Activated CD4-positive, alpha-beta memory T cell treated with anti-CD3 and anti-CD28 coated beads, Interleukin-2, amount 10 ng/mL, durations not matched to agents 7 days and 5 days (primary cell): Measurements from ENCODE around the gene OSBPL3. TPM values are rescaled to one million over a fixed set of nuclear protein-coding genes. Genes with fewer than 3 reads are reported as not detected.

ENCODE experiments used
- CTCF ChIA-PET: fragments of 350-600 bp; sonication (Branson Sonifier 250); formaldehyde crosslinking; loops from one replicate; lab custom pipeline; 2021; ENCODE audit warnings: antibody characterized with exemption, inconsistent platforms; lab: Charles Lee
- POLR2A ChIA-PET: fragments of 350-600 bp; sonication (Branson Sonifier 250); formaldehyde crosslinking; loops from one replicate; lab custom pipeline; 2021; ENCODE audit warnings: antibody characterized with exemption; lab: Charles Lee
- DNase-seq: peaks from one replicate; pipeline ENCODE4 v3.0.0-alpha.2; 2020
- H3K27ac Mint-ChIP-seq: one replicate; pipeline ENCODE4 v1.8.0; 2021; ENCODE audit warnings: mild to moderate bottlenecking, mixed read lengths
- H3K27me3 Mint-ChIP-seq: one replicate; pipeline ENCODE4 v1.8.0; 2021; ENCODE audit warnings: mixed read lengths
- H3K36me3 Mint-ChIP-seq: one replicate; pipeline ENCODE4 v1.8.0; 2021; ENCODE audit warnings: low read depth, mixed read lengths
- H3K4me1 Mint-ChIP-seq: one replicate; pipeline ENCODE4 v1.8.0; 2021; ENCODE audit warnings: mixed read lengths
- H3K4me3 Mint-ChIP-seq: one replicate; pipeline ENCODE4 v1.8.0; 2021; ENCODE audit warnings: mild to moderate bottlenecking, mixed read lengths
- H3K9me3 Mint-ChIP-seq: one replicate; pipeline ENCODE4 v1.8.0; 2021; ENCODE audit warnings: mixed read lengths
- total RNA-seq, 2 experiments: library from RNA; stranded (reverse); gene quantifications; one replicate each; pipeline ENCODE4 v1.2.3, GENCODE V29; 2021

Gene OSBPL3
- total RNA-seq, 2 experiments from 2014 or later = 90.3 to 99.9 TPM

DNA sequence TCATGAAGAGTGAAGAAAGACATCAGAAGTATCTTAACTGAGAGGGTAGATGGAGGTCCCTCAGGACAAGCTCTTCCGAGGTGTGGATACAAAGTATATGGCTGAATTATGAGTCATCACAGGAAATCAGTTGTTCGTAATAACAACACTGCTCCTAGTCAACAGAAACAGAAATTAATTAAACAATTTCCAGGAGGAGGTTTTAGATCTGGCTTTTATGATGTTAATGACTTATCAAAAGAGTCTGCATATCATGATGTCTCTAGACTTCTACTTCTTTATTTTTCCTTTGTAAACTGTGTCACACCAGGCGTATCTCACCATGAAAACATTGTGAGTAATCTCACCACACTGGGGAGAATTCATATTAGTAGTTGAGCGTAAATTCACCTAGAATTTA lies 31.2 kb downstream of the OSBPL3 start:
- no peak for DNase-seq
- H3K4me3 Mint-ChIP-seq = no peak overlapping the region
- H3K36me3 Mint-ChIP-seq = peaks cover 30% of the 10 kb centered on the region
- peaks cover 52% of the 10 kb centered on the region for H3K4me1 Mint-ChIP-seq
- H3K27ac Mint-ChIP-seq = peak overlapping the region; percentile 5
- ChIA-PET CTCF (interaction anchor here (1.0 to 2.0 kb wide), 4 partner anchors 31 to 136 kb away, joined by 4 to 8 read pairs (median 5); no protein-coding TSS in a partner anchor), POLR2A (interaction anchor here (0.8 to 1.9 kb wide), 3 partner anchors 17 to 38 kb away, joined by 3 to 6 read pairs (median 3); no protein-coding TSS in a partner anchor)
- no peaks in the 10 kb centered on the region for H3K9me3 Mint-ChIP-seq
- no peaks in the 10 kb centered on the region for H3K27me3 Mint-ChIP-seq

DNA sequence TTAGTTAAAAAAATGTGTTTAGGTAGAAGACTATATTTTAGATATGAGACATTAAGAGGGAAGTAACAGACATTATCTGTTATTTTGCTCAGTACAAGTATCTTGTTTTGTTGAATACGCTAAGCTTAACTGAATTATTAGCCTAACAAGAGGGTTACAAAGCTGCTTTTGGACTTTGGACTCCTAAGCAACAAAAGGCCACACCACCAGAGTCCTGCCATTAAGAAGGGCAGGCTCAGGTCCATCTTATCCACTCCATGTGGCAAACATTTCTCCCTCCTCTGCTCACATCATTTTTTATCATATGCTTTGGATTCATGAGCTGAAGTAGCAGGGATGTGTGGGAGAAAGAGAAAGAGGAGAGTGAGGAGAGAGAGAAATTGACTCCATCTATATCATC lies 33.5 kb downstream of the OSBPL3 start:
- no peak overlapping the region for H3K4me3 Mint-ChIP-seq

DNA sequence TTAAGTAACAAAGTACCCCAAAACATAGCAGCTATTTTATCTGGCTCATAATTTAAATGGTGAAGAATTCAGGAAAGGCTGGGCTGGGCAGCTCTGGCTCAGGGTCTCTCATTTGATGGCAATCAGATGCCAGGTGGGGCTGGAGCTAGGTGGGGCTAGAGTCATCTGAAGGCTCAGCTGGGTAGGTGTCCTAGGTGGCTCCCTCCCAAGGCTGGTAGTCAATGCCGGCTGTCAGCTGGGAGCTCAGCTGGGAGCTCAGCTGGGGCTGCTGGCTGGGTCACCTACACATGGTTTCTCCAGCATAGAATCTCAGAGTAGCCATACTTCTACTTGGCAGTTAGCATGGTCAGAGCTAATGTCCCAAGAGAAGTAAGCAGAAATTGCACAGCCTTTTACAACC lies 34.1 kb downstream of the OSBPL3 start:
- Mint-ChIP-seq H3K27ac (no peak overlapping the region), H3K9me3 (no peaks in the 10 kb centered on the region), H3K36me3 (peaks cover 43% of the 10 kb centered on the region), H3K27me3 (no peaks in the 10 kb centered on the region), H3K4me1 (peaks cover 67% of the 10 kb centered on the region), H3K4me3 (no peak overlapping the region)
- POLR2A ChIA-PET = interaction anchor here (1.1 to 1.7 kb wide), 2 partner anchors 33 to 38 kb away, joined by 3 to 4 read pairs; no protein-coding TSS in a partner anchor
- DNase-seq = no peak
- CTCF ChIA-PET = interaction anchor here (1.4 kb wide), 1 partner anchor 152 kb away, joined by 5 read pairs; no protein-coding TSS in a partner anchor

More for the DNA sequence above, 33.5 kb downstream of the OSBPL3 start:
- peaks cover 66% of the 10 kb centered on the region for H3K4me1 Mint-ChIP-seq
- ChIA-PET CTCF (interaction anchor here (1.4 kb wide), 1 partner anchor 152 kb away, joined by 5 read pairs; no protein-coding TSS in a partner anchor), POLR2A (interaction anchor here (1.7 kb wide), 1 partner anchor 38 kb away, joined by 4 read pairs; no protein-coding TSS in a partner anchor)
- peaks cover 41% of the 10 kb centered on the region for H3K36me3 Mint-ChIP-seq
- H3K9me3 Mint-ChIP-seq = no peaks in the 10 kb centered on the region
- H3K27ac Mint-ChIP-seq = no peak overlapping the region
- DNase-seq = no peak
- H3K27me3 Mint-ChIP-seq = no peaks in the 10 kb centered on the region

DNA sequence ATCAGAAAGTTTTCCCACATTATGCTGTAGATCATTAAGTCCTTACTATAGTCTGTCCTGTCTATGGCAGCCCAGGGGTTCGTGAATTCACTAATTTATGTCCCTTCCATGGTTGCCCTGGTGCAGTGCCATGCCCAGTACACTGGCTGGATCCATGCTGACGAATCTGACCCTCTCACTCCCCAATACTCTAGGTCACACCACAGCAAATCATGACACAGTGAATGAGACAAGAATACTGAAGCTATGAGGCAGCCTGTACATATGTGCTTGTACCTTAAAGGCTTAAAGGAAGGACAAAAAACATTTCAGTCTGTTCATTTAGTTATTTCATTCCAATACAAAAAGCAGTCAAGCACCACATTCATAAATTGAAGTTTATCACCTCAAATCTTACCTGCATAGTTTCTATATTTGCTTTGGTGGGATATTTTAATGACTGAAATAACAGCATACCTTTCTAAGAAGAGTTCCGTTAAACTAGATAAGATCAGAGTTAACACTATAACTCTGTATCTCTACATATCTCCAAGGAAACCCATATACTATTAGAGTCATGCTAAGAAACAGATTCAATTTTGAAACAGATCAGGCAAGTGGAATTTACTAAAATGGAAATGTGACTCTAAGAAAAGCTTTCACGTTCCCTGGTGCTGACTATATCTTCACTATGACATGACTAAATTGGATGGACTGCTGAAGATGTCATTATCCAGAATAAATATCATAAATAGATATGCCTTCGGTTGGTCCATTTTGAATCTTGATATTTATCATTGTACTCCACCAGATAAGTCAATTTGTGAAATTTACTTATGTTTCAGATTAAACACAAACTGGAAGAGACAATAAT lies 36.7 kb downstream of the OSBPL3 start:
- CTCF ChIA-PET = no interaction called here
- Mint-ChIP-seq H3K9me3 (peaks cover 2% of the 10 kb centered on the region), H3K4me1 (peaks cover 56% of the 10 kb centered on the region), H3K4me3 (no peak overlapping the region), H3K27me3 (no peaks in the 10 kb centered on the region), H3K27ac (no peak overlapping the region), H3K36me3 (peaks cover 58% of the 10 kb centered on the region)
- no peak for DNase-seq
- POLR2A ChIA-PET = interaction anchor here (1.0 kb wide), 1 partner anchor 23 kb away, joined by 4 read pairs; no protein-coding TSS in a partner anchor

DNA sequence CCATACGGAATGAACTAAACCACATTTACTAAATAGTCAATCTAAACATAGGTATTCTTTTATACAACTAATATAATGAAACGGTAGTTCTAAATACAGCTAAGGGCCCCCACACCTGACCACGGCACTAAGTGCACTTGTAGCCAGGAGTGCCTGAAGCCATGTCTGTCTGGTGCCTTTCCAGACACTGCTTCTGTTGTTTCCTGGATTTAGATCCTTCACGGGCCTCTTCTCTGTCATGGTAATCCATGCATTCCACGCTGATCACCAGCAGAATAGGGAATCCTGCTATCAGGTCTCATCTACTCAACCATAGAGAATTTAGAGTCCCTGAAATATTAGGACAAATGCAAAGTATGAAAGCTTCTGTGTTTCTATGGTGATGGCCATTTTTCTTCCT lies 37.8 kb downstream of the OSBPL3 start:
- Mint-ChIP-seq H3K9me3 (peaks cover 9% of the 10 kb centered on the region), H3K27me3 (no peaks in the 10 kb centered on the region), H3K4me3 (no peak overlapping the region), H3K36me3 (peaks cover 64% of the 10 kb centered on the region), H3K4me1 (peaks cover 51% of the 10 kb centered on the region), H3K27ac (no peak overlapping the region)
- ChIA-PET POLR2A (no interaction called here), CTCF (no interaction called here)
- DNase-seq = no peak

DNA sequence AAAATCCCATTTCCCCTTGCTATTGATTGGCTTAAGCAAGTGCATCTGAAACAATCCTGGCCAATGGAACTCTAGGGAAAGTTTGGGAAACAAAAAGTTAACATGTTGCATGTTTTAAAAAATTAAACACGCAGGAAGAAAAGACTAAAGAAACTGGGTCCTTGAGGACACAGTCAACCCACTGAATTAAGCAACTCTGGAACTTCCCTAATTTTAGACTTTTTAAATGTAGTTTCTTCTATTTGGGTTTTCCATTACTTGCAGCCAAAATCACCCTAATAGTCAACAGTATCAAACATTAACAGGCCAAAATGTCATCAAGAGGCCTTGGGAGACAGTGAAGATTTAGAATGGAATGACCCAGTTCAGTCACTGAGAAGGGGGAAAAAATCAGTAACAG lies 40.6 kb downstream of the OSBPL3 start:
- ChIA-PET CTCF (no interaction called here), POLR2A (no interaction called here)
- H3K27me3 Mint-ChIP-seq = no peaks in the 10 kb centered on the region

DNA sequence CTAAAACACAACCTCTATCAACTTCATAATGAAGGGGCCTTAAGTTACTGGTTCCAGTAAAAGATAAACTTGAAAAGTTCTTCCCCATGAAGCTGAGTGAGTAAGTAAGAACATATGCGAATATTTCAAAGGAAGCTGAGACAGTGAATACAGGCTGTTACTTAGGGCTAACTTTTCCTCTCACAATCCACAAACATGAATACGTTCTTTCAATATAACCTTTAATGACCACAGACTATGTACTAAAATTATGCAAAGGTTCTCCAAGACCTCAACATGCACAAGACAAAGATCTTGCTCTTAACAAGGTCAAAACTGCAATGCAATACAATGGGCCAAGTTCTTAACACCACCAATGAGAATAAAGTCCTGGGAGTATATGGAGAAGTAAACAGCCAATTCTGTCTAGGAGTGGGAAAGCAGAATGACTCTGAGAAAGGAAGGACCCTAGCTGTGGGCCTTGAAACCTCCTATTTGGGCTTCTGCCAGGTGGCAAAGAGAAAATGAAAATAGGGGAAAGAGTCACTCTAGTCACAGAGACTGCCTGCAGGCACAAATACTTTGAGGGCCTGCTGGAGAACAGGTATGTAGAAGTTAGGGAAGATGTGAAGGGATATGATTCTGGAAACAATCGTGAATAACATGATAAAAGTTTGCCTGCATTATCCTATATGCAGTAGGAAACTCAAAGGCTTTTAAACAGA lies 43.7 kb downstream of the OSBPL3 start:
- Mint-ChIP-seq H3K27ac (no peak overlapping the region), H3K4me3 (no peak overlapping the region), H3K36me3 (peaks cover 61% of the 10 kb centered on the region), H3K27me3 (no peaks in the 10 kb centered on the region), H3K4me1 (peaks cover 38% of the 10 kb centered on the region), H3K9me3 (peaks cover 14% of the 10 kb centered on the region)
- ChIA-PET POLR2A (interaction anchor here (0.6 to 2.2 kb wide), 3 partner anchors 10 to 45 kb away, joined by 3 to 9 read pairs (median 5); no protein-coding TSS in a partner anchor), CTCF (interaction anchor here (0.6 kb wide), 1 partner anchor 10 kb away, joined by 3 read pairs; no protein-coding TSS in a partner anchor)
- DNase-seq = no peak

More for the DNA sequence above, 40.6 kb downstream of the OSBPL3 start:
- H3K9me3 Mint-ChIP-seq = peaks cover 14% of the 10 kb centered on the region
- H3K4me1 Mint-ChIP-seq = peaks cover 52% of the 10 kb centered on the region
- peaks cover 61% of the 10 kb centered on the region for H3K36me3 Mint-ChIP-seq
- DNase-seq = no peak
- no peak overlapping the region for H3K27ac Mint-ChIP-seq
- H3K4me3 Mint-ChIP-seq = no peak overlapping the region

DNA sequence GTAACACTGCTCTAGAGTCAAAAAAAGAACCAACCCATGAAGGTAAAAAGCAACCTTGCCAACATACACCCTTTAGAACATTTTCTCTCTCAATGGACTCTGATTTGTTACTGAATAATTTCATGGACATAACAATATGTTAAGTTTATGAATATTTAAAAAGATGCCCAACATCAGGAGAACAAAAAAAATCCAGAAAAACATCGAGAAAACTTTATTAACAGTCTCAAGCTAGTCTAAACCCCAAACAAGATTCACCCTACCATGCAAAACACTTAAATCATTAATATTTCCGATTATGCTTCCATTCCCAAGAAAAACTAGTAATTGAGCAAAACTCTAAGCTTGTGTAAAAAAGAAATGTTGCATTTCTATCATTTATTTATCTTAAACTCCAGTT lies 46.7 kb downstream of the OSBPL3 start:
- CTCF ChIA-PET = no interaction called here
- H3K4me1 Mint-ChIP-seq = peaks cover 42% of the 10 kb centered on the region
- no peak overlapping the region for H3K27ac Mint-ChIP-seq
- no peak overlapping the region for H3K4me3 Mint-ChIP-seq
- DNase-seq = no peak
- H3K27me3 Mint-ChIP-seq = no peaks in the 10 kb centered on the region
- peaks cover 11% of the 10 kb centered on the region for H3K9me3 Mint-ChIP-seq
- POLR2A ChIA-PET = no interaction called here
- H3K36me3 Mint-ChIP-seq = peaks cover 66% of the 10 kb centered on the region

DNA sequence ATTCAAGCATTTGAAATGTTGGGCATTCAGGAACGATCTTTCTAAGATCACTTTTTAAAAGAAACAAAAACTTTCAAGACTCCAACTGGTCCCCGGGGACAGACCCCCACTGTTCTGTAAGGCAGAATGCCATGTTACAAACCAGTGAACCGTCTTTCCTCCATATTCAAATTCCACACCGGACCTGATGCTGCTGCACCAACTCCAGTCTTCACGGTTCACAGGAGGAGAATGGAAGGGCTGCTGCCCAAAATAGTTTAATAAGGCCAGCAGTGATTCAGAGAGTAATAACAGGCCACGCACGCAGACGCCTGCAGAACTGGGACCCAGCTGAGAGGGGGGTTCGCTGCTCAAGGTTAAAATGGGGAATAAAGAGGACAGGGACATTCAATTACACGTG lies 47.2 kb downstream of the OSBPL3 start:
- Mint-ChIP-seq H3K27ac (no peak overlapping the region), H3K4me1 (peaks cover 41% of the 10 kb centered on the region), H3K4me3 (no peak overlapping the region), H3K36me3 (peaks cover 64% of the 10 kb centered on the region), H3K27me3 (no peaks in the 10 kb centered on the region), H3K9me3 (peaks cover 7% of the 10 kb centered on the region)
- POLR2A ChIA-PET = no interaction called here
- CTCF ChIA-PET = no interaction called here
- no peak for DNase-seq

DNA sequence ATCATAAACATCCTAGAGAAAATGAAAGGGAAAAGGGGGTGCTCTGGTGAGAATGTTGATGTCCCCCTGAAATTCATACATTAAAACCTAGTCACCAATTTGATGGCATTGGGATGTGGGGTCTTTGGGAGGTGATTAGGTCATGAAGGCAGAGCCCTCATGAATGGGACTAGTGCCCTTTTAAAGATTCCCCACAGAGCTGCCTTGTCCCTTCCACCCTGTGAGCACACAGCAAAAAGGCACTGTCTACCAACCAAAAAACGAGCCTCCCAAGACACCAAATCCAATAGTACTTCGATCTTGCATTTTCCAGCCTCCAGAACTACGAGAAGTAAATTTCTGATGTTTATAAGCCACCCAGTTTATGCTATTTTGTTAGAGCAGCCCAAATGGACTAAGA lies 47.6 kb downstream of the OSBPL3 start:
- H3K36me3 Mint-ChIP-seq = peaks cover 64% of the 10 kb centered on the region
- H3K4me3 Mint-ChIP-seq = no peak overlapping the region
- DNase-seq = no peak
- H3K9me3 Mint-ChIP-seq = peaks cover 5% of the 10 kb centered on the region
- CTCF ChIA-PET = no interaction called here
- no peak overlapping the region for H3K27ac Mint-ChIP-seq
- H3K4me1 Mint-ChIP-seq = peaks cover 44% of the 10 kb centered on the region
- POLR2A ChIA-PET = no interaction called here
- H3K27me3 Mint-ChIP-seq = no peaks in the 10 kb centered on the region

DNA sequence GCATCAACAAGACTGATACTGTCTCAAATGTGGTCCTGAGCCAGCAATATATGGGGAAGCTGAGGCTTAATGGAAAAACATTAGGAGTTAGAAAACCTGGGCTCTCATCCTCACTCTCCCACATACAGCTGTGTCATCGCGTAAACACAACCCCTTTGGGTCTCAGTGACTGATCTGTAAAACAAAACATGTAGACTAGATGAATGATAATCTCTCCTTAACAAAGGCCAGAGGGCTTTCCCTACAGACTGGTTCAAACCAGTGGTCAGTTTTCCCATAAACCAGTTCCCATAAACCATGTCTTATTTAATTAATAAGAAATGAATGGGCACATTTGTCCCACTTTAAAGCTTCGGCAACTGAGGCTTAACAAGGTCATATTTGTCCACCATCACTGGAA lies 48.1 kb downstream of the OSBPL3 start:
- no peak overlapping the region for H3K27ac Mint-ChIP-seq

DNA sequence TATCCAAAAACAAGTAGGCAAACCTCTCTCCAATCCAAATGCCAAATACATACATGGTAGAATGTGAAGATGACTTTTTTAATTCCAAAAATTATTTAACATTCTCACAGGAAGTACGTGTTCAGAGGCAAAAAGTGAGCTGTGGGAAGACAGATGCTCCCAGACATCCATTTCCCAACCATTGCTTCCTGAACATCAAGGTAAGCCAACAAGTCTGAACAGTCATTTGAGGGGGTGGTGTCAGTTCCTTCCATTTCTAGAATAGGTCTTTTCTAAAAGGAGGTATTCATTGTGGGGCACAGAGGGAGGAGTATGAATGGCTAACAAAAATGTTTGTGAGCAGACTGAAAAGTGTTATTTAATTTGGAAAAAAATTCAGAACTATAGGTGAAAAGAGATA lies 49.1 kb downstream of the OSBPL3 start:
- Mint-ChIP-seq H3K36me3 (peaks cover 51% of the 10 kb centered on the region), H3K9me3 (no peaks in the 10 kb centered on the region), H3K4me3 (no peak overlapping the region), H3K27me3 (no peaks in the 10 kb centered on the region), H3K27ac (no peak overlapping the region), H3K4me1 (peaks cover 43% of the 10 kb centered on the region)
- CTCF ChIA-PET = no interaction called here
- POLR2A ChIA-PET = no interaction called here
- no peak for DNase-seq

More for the DNA sequence above, 48.1 kb downstream of the OSBPL3 start:
- no peak overlapping the region for H3K4me3 Mint-ChIP-seq
- peaks cover 44% of the 10 kb centered on the region for H3K4me1 Mint-ChIP-seq
- peaks cover 5% of the 10 kb centered on the region for H3K9me3 Mint-ChIP-seq
- no peaks in the 10 kb centered on the region for H3K27me3 Mint-ChIP-seq
- H3K36me3 Mint-ChIP-seq = peaks cover 61% of the 10 kb centered on the region
- ChIA-PET CTCF (no interaction called here), POLR2A (no interaction called here)
- no peak for DNase-seq
